RWPE2 (cell line): Measurements from ENCODE around the gene SETD1B.

Experiments used
- ATAC-seq: fragments of 200-7000 bp; cut with Tn5 transposase; 3 replicates; pipeline ENCODE4 v1.9.1; 2021; ENCODE audit warnings: low read depth
- DNase-seq: peaks from one replicate; pipeline ENCODE4 v3.0.0-alpha.2; 2020; ENCODE audit warnings: low spot score
- H3K27ac ChIP-seq: fragments of 450-650 bp; 2 replicates; pipeline ENCODE4 v1.5.1; 2017; ENCODE audit warnings: mild to moderate bottlenecking; ENCODE audit not compliant: poor library complexity, severe bottlenecking
- H3K27me3 ChIP-seq: fragments of 250-450 bp; sonication (Bioruptor Pico); 2 replicates; pipeline ENCODE4 v1.5.1; 2021; ENCODE audit warnings: mild to moderate bottlenecking, moderate library complexity; ENCODE audit not compliant: insufficient read depth, poor library complexity, severe bottlenecking
- H3K36me3 ChIP-seq: fragments of 250-450 bp; sonication (Bioruptor Pico); 2 replicates; pipeline ENCODE4 v1.5.1; 2020; ENCODE audit warnings: low read depth, mild to moderate bottlenecking, moderate library complexity
- H3K4me1 ChIP-seq: fragments of 250-450 bp; sonication (Bioruptor Pico); 2 replicates; pipeline ENCODE4 v1.5.1; 2021; ENCODE audit warnings: mild to moderate bottlenecking, moderate library complexity; ENCODE audit not compliant: insufficient read depth, poor library complexity, severe bottlenecking
- H3K4me3 ChIP-seq: fragments of 250-450 bp; sonication (Bioruptor Pico); 2 replicates; pipeline ENCODE4 v1.5.1; 2021; ENCODE audit warnings: mild to moderate bottlenecking, moderate library complexity; ENCODE audit not compliant: severe bottlenecking
- H3K9me3 ChIP-seq: fragments of 250-450 bp; sonication (Bioruptor Pico); 2 replicates; pipeline ENCODE4 v1.5.1; 2021; ENCODE audit warnings: mild to moderate bottlenecking, moderate library complexity; ENCODE audit not compliant: severe bottlenecking
- TF ChIP-seq, protein P1 (sequence below): fragments of 450-650 bp; IDR thresholded peaks from one replicate; pipeline ENCODE4 v1.5.1; 2017; ENCODE audit warnings: mild to moderate bottlenecking, moderate library complexity; ENCODE audit not compliant: poor library complexity, severe bottlenecking

Gene SETD1B

GRCh38 chr12:121826318-121827150 is 22.7 kb downstream of the SETD1B start:
- Histone ChIP-seq H3K4me3 (no peak overlapping the region), H3K4me1 (no peaks in the 10 kb centered on the region), H3K27ac (no peak overlapping the region), H3K27me3 (no peaks in the 10 kb centered on the region), H3K36me3 (peaks cover 41% of the 10 kb centered on the region), H3K9me3 (no peaks in the 10 kb centered on the region)
- DNase-seq: peak; percentile 60
- TF ChIP-seq, protein P1, sequence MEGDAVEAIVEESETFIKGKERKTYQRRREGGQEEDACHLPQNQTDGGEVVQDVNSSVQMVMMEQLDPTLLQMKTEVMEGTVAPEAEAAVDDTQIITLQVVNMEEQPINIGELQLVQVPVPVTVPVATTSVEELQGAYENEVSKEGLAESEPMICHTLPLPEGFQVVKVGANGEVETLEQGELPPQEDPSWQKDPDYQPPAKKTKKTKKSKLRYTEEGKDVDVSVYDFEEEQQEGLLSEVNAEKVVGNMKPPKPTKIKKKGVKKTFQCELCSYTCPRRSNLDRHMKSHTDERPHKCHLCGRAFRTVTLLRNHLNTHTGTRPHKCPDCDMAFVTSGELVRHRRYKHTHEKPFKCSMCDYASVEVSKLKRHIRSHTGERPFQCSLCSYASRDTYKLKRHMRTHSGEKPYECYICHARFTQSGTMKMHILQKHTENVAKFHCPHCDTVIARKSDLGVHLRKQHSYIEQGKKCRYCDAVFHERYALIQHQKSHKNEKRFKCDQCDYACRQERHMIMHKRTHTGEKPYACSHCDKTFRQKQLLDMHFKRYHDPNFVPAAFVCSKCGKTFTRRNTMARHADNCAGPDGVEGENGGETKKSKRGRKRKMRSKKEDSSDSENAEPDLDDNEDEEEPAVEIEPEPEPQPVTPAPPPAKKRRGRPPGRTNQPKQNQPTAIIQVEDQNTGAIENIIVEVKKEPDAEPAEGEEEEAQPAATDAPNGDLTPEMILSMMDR: no peak
- no peak for ATAC-seq

GRCh38 chr12:121827351-121828099 is 23.7 kb downstream of the SETD1B start:
- Histone ChIP-seq H3K36me3 (peaks cover 45% of the 10 kb centered on the region), H3K4me1 (no peaks in the 10 kb centered on the region), H3K9me3 (no peaks in the 10 kb centered on the region), H3K4me3 (no peak overlapping the region), H3K27me3 (no peaks in the 10 kb centered on the region), H3K27ac (no peak overlapping the region)
- DNase-seq: peak; percentile 51
- TF ChIP-seq, protein P1: no peak
- no peak; the same call in 2 of the 3 replicates for ATAC-seq

DNA sequence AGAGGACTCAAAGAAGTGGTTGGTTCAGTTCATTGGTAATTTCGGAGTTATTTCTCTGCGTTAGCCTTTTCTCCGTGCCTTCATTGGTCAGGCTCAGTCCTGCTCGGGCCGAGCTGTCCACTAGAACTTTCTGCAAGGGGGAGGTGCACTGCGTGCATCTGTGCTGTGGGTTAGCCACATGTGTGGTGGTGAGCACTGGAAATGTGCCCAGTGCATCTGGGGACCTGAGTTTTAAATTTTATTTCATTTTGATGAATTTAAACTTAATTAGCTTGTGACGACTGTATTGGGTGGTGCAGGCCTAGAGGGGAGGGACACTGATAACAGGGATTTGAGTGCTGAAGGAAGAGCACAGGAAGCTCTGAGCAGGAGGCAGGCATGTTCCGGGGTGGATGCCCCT is 24.5 kb downstream of the SETD1B start:
- DNase-seq (no peak), ATAC-seq (no peak)
- Histone ChIP-seq H3K27me3 (no peaks in the 10 kb centered on the region), H3K4me1 (no peaks in the 10 kb centered on the region), H3K27ac (no peak overlapping the region), H3K9me3 (no peaks in the 10 kb centered on the region), H3K4me3 (no peak overlapping the region), H3K36me3 (peaks cover 45% of the 10 kb centered on the region)
- TF ChIP-seq, protein P1: no peak

GRCh38 chr12:121828826-121829225 is 25.0 kb downstream of the SETD1B start:
- Histone ChIP-seq H3K9me3 (no peaks in the 10 kb centered on the region), H3K36me3 (peaks cover 42% of the 10 kb centered on the region), H3K4me1 (no peaks in the 10 kb centered on the region), H3K27ac (no peak overlapping the region), H3K4me3 (no peak overlapping the region), H3K27me3 (no peaks in the 10 kb centered on the region)
- no peak for DNase-seq
- TF ChIP-seq, protein P1: no peak
- no peak for ATAC-seq
